Cerebellar nuclear complex (tissue), 1 donor: Measurements from ENCODE around the gene SNRNP70.

Source experiments
- DNase-seq, 2 experiments: peaks; one replicate each; lab custom pipeline; 2025; lab: John Stamatoyannopoulos, UW

The SNRNP70 gene

DNA sequence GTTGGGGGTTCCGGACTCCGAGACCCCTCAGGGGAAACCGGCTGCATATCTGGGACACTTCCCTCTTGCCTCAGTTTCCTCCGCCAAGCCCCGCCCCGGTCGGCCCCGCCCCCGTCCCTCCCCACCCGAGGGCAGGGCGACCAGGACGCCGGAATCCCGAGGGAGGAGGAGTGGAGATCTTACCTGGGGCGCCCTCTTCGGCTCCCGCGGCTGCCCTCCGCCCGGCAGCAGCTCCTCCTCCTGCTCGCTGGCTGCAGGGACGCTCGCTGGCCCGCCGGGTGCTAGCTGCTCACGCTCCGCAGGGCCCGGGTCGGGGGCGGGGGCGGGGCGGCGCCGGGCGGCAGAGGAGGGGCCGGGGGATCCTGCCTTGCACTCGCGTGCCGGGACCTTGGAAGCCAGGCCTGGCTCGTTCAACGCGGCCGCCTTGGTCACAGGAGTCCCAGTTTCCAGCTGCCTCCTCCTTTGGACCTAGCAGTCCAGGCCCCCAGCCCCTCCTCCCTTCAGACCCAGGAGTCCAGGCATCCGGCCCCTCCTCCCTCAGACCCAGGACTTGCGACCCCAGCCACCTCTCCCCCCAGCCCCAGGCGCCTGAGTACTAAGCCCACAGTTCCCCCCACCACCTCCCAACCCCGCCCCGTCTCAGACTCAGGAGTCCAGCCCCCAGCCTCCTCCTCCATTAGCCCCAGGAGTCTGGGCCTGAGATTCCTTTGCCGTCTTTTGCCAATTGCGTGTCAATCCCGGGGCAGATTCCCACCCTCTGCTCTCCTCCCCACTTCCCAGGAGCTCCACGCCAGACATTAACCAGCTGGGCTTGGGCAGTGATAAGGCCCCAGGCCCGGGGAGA, 20.3 kb upstream of the SNRNP70 start, which contains the start of gene NTF4:
Gene NTF4, minus strand, starts transcription at position 51 of the 844 bp plus-strand sequence. CDS start 2,821 bp downstream, outside the sequence.
- DNase-seq = no peak

GRCh38 chr19:49065905-49066512, 19.2 kb upstream of the SNRNP70 start:
- no peak for DNase-seq

GRCh38 chr19:49067554-49067953, 17.7 kb upstream of the SNRNP70 start:
- DNase-seq = no peak

DNA sequence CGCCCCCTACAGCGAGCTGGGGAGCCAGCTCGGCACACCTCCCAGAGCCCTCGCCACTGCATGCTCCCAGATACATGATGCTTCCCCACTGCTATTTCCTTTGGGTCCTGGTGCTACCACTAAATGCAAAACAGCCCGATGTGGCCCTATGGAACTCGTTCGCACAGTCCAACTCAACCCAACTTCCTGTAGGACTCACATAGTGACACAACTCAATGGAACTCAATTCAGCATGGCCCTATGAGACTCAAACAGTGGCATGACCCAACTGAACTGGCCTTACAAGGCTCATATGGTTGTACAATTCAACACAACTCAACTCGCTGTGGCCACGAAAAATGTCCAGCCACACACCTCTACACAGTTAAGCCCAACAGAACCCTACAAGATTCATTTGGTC, 16.2 kb upstream of the SNRNP70 start:
- no peak for DNase-seq

DNA sequence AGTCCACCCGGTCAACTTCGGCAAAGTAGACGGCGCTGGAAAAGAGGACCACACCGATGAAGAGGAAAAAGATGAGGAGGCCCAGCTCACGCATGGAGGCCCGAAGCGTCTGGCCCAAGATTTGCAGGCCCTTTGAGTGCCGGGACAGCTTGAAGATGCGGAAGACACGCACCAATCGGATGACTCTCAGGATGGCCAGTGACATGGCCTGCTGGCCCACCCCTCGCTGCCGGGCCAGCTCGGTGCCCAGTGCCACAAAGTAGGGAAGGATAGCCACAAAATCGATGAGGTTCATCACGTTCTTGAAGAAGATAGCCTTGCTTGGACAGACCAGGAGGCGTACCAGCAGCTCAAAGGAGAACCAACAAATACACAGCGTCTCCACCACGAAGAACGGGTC, 14.8 kb upstream of the SNRNP70 start:
- DNase-seq = no peak

DNA sequence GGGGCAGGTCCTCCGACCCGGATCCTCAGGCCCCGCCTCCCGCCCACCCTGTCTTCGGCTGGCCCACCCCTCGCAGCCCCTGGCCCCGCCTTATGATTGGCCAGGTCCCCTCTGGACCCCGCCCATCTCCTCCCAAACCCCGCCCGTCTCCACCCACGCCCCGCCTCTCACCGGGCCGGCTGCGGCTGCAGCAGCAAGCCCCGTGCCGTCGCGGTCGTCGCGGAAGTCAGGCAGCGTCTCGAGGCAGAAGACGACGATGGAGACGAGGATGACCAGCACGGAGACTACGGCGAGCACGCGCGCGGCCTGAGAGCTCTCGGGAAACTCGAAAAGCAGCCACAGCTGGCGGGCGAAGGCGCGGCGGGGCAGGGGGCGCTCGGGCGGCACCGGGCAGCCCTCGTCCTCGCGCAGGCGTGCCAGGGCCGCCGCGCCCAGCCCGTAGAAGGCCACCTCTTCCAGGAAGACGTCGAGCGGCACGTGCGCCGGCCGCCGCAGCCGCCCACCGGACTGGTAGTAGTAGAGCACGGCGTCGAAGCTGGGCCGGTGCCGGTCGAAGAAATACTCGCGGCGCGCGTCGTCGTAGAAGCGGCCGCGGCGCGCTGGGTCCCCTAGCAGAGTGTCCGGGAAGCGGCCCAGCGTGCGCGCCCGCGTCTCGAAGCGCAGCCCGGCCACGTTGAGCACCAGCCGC, 13.2 kb upstream of the SNRNP70 start:
- DNase-seq = no peak

- DNase-seq = no peak
Observed at GRCh38 chr19:49073514-49074378, 11.5 kb upstream of the SNRNP70 start.

DNA sequence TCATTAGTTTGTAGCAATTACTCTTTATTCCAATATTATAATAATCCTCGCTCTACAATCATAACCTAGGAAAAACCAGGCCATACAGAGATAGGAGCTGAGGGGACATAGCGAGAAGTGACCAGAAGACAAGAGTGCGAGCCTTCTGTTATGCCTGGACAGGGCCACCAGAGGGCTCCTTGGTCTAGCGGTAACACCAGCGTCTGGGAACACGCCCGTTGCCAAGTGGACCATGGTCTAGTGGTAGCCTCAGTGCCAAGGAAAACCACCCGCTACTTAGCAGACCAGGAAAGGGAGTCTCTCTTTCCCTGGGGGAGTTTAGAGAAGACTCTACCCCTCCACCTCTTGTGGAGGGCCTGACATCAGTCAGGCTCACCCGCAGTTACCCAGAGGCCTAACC, 10.4 kb upstream of the SNRNP70 start:
- DNase-seq = peak in 1 of 2 experiments; percentile 14

GRCh38 chr19:49080392-49080791, 4.9 kb upstream of the SNRNP70 start:
- no peak for DNase-seq

DNA sequence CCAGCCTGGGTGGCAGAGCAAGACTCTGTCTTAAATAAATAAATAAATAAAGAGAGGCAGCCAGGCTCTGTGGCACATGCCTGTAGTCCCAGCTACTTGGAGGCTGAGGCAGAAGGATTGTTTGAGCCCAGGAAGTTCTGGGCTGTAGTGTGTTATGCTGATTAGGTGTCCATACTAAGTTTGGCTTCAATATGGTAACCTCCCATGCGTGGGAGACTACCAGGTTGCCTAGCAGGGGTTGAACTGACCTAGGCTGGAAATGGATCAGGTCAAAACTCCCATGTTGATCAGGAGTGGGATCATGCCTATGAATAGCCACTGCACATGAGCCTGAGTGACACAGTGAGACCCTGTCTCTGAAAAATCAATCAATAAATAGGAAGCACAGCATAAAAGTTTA, 4.0 kb upstream of the SNRNP70 start:
- DNase-seq = no peak

GRCh38 chr19:49084206-49085019, 838 bp upstream of the SNRNP70 start:
- no peak for DNase-seq

DNA sequence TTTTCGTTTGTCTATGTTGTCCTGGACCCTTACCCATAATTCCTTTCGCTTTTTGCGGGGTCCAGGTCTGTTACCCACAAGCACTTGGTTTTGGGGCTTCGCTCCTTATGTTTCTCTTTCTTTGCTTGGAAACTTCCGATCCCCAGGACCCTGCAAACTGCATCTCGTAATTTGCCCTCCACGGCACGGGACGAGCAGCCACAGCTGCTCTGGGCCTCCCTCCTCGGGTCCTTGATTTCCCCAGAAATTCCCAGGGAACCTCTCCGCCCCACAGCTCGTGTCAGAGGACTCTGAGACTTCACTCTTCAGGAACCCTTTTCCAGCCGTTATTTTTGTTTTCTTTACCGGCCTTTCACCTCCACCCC, 599 bp downstream of the SNRNP70 start:
- no peak for DNase-seq

GRCh38 chr19:49086296-49086695, 1.0 kb downstream of the SNRNP70 start:
- DNase-seq = no peak

- DNase-seq = no peak
Observed at GRCh38 chr19:49091391-49092038, 6.3 kb downstream of the SNRNP70 start.

DNA sequence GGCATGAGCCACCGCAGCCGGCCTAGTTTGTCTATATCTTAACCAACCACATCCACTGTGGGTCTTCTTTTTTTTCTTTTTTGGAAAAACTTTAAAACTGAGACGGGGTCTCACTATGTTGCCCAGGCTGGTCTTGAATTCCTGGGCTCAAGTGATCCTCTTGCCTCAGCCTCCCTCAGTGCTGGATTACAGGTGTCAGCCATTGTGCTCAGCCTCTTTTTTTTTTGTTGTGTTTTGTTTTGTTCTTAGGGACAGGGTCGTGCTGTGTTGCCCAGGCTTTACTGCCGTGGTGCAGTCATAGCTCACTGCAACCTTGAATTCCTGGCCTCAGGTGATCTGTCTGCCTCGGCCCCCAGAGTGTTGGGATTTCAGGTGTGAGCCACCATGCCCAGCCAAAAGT, 7.4 kb downstream of the SNRNP70 start:
- no peak for DNase-seq

DNA sequence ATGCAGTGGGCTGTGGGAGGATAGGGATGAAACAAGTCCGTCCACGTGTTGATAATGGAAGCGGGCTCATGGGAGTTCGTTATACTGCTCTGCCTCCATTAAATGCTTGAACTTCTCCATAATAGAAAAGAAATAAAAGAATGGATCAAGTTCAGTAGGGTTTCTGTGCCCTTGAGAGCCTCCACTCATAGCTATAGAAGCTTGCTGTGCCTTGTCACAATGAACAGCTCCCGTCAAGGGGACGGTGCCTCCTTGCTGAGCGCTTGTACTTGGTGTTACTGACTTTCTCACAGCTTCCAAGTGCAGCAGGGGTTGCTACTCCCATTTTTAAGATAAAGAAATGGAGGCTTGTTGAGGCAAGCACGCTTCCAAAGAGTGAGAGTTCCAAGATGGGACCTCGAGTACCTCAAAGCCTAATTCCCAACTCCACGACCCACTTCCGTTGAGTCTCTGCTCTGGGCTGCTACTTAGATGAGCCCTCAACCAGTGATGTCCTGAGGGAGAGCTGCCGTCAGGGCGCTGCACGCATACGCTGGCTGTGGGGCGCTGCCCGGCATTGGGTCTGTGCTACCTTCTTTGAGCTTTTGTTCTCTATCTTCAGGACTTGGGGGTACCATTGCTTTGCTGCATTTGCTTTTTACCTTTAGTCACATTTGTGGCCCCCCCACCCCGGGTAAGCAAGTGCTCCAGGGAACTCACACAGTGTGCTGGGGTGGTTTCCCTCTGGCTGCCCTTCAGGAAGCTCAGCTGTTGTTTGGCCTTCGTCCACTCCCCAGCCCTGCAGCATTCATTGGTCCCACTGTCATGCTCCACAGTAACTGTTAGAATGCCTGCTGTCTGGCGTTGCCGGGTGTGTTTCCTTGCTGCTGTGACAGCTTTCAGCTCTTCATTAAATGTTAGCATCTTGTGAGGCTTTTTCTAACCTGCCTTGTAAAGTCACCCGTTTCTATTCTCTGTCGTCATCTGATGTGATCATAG, 9.5 kb downstream of the SNRNP70 start:
- DNase-seq = no peak

DNA sequence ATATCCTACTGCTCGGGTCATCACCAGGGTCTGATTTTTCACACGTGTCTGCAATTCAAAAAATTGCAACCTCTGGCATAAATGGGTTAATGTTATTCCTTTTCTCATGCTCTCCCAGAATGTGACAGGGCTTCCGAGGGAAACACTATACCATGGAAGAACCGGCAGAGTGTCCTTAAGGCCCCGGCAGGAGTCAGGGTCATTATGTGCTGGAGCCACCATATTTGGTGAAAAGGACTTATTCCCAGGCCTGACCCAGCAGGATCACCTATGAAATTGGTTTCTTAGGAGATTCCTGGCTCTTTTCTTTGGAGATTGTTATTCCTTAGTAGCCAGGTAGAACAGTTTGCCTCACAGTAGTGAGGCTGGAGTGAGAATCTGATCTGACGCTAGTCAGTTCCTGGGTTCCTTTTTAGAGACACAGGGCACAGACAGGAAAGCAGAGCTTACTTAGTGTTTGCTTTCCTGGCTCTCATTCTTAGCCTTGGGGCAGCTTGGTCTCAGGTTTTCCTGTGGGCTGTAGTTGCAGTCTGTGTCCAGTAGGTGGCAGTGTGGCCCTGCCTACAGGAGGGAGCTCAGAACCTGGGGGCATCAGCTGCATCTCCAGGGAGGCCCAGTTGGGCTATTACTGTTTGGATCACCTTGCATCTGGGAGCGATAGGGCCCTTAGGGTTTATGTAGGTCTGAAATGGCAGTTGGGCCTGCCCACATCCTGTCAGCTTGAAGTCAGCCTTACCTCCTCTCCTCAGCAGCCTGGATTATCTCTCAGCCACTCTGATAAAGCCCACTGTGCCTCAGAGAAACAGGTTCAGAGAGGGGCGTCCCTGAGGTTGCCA, 12.4 kb downstream of the SNRNP70 start:
- peak in 1 of 2 experiments; percentile 21 for DNase-seq

GRCh38 chr19:49098795-49099194, 13.5 kb downstream of the SNRNP70 start:
- no peak for DNase-seq
